Brain microvascular endothelial cell (primary cell): ENCODE results near the gene NHSL2.

Experiments
- DNase-seq: peaks from one replicate; pipeline ENCODE4 v3.0.0-alpha.2; 2020
- H3K27ac ChIP-seq: fragments of 250-450 bp; sonication (Bioruptor Pico); 2 replicates; pipeline ENCODE4 v1.5.1; 2020; ENCODE audit warnings: mild to moderate bottlenecking, moderate library complexity
- H3K27me3 ChIP-seq: fragments of 250-450 bp; sonication (Bioruptor Pico); replicated peaks from 2 replicates; pipeline ENCODE4 v1.5.1; 2020; ENCODE audit warnings: mild to moderate bottlenecking
- H3K36me3 ChIP-seq: fragments of 250-450 bp; sonication (Bioruptor Pico); replicated peaks from 2 replicates; pipeline ENCODE4 v1.5.1; 2020; ENCODE audit warnings: mild to moderate bottlenecking
- H3K4me3 ChIP-seq: 2 replicates; pipeline ENCODE4 v1.5.1; 2011; ENCODE audit warnings: low read depth, mild to moderate bottlenecking, control low read depth, low read length, moderate library complexity
- CTCF ChIP-seq: IDR thresholded peaks from 2 replicates; pipeline ENCODE4 v1.5.1; 2011; ENCODE audit warnings: low read depth, mild to moderate bottlenecking, moderate library complexity, low read length, control low read depth, inconsistent platforms; ENCODE audit errors: missing control alignments
- in situ Hi-C: cut with HindIII; loops from 2 replicates; pipeline ENCODE4 v1.10.0; 2017; ENCODE audit warnings: low sequenced_read_pairs, low pct_ligation_motif_present

Gene NHSL2

GRCh38 chrX:71998836-71999509 is 88.3 kb downstream of the NHSL2 start:
- in situ Hi-C loops, result no loop called here
- DNase-seq, result no peak
- TF ChIP-seq CTCF, result peak; percentile 70
- H3K36me3 ChIP-seq, result no peaks in the 10 kb centered on the region
- H3K4me3 ChIP-seq, result no peak overlapping the region
- no peak overlapping the region for H3K27ac ChIP-seq
- H3K27me3 ChIP-seq, result no peaks in the 10 kb centered on the region

- Histone ChIP-seq H3K27me3 (no peaks in the 10 kb centered on the region), H3K36me3 (no peaks in the 10 kb centered on the region), H3K4me3 (no peak overlapping the region), H3K27ac (no peak overlapping the region)
- TF ChIP-seq CTCF, result no peak
- DNase-seq, result no peak
- in situ Hi-C loops, result no loop called here
These were observed 88.9 kb downstream of the NHSL2 start for GRCh38 chrX:71999535-71999934.

- no peaks in the 10 kb centered on the region for H3K27me3 ChIP-seq
- in situ Hi-C loops, result no loop called here
- no peaks in the 10 kb centered on the region for H3K36me3 ChIP-seq
These were observed 90.8 kb downstream of the NHSL2 start for GRCh38 chrX:72001471-72001870.

GRCh38 chrX:72001906-72002305 is 91.3 kb downstream of the NHSL2 start:
- no peak for DNase-seq

More at GRCh38 chrX:72001471-72001870, 90.8 kb downstream of the NHSL2 start:
- Histone ChIP-seq H3K4me3 (no peak overlapping the region), H3K27ac (no peak overlapping the region)
- DNase-seq, result no peak
- TF ChIP-seq CTCF, result no peak

DNA sequence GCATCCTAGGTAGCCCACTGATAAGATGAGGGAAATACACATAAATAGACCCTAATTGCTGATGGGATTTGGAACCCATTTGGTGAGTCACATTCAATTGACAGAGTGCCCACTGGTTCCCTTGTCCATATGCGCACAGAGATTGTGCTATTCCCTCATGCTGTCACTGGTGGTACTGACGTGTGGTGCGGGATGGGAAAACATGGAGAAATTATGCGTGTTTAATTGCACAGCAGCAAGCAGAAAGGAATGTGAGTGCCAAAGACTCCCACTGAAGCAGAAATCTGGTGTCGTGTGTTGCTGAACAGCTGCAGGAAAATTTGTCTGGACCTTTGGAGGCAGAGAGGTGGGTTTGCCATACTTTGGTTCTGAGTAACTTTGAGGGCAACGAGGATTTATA is 92.2 kb downstream of the NHSL2 start:
- no peak for DNase-seq
- Histone ChIP-seq H3K27me3 (no peaks in the 10 kb centered on the region), H3K27ac (no peak overlapping the region), H3K36me3 (no peaks in the 10 kb centered on the region), H3K4me3 (no peak overlapping the region)
- in situ Hi-C loops, result no loop called here
- TF ChIP-seq CTCF, result no peak

More at GRCh38 chrX:72001906-72002305, 91.3 kb downstream of the NHSL2 start:
- Histone ChIP-seq H3K36me3 (no peaks in the 10 kb centered on the region), H3K4me3 (no peak overlapping the region), H3K27me3 (no peaks in the 10 kb centered on the region), H3K27ac (no peak overlapping the region)
- in situ Hi-C loops, result no loop called here
- TF ChIP-seq CTCF, result no peak
